DMS79 (cell line): ENCODE data around the gene VPS37B.

Experiments used
- DNase-seq: peaks from one replicate; lab custom pipeline; 2025; lab: John Stamatoyannopoulos, UW

VPS37B gene

DNA sequence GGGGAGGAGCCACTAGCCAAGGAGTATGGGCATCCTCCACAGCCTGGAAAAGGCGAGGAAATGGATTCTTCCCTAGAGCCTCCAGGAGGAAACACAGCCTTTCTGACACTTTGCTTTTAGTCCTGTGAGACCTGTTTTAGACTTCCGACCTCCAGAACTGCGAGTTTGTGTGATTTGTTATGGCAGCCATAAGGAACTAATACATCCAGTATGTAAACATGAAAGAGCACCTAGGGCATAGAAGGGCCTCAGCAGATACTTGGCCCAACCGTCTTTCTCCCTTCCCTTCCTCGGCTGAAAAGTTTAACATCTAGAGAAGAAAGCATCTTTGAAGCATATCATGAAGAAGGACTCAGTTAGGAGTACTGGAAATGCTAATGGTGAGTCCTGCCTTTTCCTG is 57.1 kb downstream of the VPS37B start:
- DNase-seq = no peak

DNA sequence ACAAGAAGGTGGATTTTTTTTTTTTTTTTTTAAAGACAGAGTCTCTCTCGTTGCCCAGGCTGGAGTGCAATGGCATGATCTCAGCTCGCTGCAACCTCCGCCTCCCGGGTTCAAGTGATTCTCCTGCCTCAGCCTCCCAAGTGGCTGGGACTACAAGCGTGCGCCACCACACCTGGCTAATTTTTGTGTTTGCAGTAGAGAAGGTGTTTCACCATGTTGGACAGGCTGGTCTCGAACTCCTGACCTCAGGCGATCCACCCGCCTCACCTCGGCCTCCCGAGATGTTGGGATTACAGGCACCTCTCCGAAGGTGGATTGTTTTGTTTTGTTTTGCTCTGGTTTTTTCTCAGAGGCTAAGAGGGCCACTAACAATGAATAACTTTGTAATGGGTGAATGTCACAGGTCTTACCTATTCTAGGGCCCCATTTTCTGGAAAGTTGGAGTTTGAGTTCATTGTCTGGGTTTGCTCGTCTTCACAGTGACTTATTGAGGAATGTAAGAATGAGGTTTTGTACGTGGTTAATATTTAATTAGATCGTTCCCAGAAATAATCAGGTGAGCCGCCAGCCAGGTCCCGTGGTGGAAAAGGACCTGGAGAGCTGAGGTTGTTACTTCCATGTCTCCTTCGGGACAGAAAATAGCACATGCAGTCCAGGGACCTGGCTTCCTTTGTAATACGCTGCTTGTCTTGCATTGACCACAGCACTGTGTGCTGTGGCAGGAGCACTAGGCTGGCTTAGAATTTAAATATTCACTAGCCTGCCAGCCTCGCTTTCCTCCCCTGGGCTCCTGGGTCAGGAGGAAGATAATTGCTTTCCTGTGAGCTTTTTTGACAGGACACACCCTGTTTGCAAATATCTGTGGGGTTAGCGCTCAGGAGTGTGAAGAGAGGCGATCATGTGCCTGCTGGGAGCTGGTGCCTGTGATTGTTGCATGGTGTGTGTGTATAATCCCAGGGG is 58.3 kb downstream of the VPS37B start:
- no peak for DNase-seq

DNA sequence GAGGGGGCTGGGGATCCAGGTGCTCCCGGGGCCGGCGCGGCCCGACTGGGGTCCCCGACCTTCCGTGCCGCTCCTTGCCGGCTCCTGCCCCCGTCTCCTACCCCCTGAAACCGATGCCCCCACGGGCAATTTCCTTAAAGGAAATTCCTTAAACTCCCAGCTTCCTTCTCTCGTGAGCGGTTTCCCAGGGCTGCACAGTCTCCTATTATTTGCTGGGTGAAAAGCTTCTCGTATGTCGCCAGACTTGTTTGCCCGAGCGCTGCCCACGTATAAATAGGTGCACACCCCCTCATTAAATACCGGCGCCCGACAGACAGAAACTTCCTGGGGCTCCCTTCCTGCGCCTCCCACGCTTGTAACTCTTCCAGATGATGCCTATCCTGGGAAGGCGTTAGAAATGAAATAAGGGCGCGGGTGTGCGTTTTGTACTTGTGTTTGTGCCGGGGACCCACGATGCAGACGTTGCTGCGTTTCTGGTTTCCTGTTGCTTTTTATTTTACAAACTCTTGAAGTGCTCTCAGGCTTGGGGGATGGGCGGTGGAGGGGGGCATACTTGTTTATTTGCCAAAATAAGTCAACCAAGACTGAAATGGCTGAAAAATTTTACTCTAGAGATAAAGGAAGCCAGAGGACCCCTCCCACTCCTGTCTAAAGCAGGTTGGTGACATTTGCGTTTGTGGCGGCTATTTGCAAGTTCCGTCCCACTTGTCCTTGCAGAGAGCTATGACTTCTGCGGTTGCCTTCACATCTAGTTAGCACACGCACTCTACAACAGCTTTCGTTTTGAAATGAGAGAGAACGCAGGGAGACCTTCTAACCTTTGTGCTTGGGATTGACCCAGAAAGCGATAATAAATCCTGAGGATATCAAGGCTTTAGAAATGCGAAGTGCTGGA is 59.6 kb downstream of the VPS37B start:
- DNase-seq = peak; percentile 45

DNA sequence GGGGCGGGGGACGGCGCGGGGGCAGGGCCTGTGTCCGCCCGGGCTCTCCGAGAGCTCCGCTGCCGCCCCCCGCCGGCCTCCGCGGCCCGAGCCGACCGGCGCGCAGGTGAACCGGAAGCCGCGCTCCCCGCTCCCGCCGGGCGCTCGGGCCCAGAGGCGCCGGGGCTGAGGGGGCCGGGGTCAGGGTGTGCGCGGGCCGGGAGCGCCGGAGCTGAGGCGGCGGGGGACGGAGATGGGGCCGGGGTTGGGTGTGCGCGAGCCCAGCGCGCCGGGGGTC is 60.2 kb downstream of the VPS37B start:
- no peak for DNase-seq

DNA sequence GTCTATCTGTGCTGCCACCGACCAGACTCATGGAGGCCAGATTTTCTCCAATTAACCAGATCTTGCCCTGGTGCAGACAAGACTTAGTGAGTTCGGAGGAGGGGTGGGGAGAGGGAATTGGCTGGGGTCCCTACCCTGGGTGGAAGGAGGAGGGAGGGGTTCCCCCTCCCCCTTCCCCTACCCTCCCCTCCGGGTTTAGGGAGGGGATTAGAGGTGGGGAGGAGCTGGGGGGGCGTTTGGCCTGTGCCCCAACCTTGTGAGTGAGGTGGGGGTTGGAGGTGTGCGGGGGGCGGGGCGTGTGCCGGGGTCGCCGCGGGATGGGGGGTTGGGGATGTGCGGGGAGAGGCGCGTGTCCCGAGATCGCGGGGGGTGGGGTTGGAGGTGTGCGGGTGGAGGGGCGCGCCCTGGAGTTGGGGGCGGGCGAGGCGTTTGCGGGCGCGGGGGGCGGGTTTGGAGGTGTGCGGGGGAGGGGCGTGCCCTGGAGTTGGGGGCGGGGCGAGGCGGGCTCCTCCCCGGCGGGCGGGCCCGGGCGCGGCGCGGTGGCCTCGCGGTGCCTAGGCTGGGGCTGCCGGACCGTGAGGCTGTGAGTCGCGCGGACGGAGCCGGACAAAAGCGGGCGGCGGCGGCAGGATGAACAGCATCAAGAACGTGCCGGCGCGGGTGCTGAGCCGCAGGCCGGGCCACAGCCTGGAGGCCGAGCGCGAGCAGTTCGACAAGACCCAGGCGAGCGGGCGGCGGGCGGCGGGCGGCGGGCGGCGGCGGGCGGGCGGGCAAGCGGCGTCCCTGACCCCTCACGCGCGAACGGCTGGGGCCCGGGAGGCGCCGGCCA is 60.8 kb downstream of the VPS37B start, which contains the start of gene HIP1R:
Gene HIP1R (plus strand): TSS at position 537 of the 829 bp plus-strand sequence. CDS start 94 bp downstream, at position 631.
- DNase-seq = peak; percentile 70

DNA sequence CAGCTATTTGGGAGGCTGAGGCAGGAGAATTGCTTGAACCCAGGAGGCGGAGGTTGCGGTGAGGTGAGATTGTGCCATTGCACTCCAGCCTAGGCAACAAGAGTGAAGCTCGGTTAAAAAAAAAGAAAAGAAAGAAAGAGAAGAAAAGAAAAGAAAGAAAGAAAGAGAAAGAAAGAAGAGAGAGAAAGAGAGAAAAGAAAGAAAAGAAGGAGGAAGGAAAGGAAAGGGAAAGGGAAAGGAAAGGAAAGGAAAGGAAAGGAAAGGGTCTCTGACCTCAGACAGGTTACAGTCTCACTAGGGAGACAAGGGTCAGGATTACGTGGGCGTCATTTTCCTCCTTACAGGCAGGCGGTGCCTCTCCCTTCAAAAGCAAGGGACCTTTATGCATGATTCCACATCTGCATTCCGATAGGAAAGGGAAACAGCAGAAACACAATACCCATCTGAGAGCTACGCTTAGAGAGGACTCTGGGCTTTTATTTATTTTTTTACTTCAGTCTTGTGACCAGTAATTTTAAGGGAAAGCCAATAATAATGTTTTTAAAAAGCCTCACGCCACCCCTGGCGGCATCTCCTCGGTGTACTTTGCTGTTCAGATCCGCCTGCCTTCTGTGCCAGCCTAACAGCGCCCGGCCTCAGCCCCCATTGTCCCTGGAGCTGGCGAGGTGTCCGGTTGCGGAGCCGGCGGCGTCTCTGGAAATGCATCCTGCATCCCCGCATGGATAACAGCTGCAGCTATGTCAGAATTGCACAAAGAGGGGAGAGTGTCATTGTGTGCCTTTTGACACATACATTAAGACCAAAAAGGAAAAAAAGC is 61.6 kb downstream of the VPS37B start:
- DNase-seq = peak; percentile 70

DNA sequence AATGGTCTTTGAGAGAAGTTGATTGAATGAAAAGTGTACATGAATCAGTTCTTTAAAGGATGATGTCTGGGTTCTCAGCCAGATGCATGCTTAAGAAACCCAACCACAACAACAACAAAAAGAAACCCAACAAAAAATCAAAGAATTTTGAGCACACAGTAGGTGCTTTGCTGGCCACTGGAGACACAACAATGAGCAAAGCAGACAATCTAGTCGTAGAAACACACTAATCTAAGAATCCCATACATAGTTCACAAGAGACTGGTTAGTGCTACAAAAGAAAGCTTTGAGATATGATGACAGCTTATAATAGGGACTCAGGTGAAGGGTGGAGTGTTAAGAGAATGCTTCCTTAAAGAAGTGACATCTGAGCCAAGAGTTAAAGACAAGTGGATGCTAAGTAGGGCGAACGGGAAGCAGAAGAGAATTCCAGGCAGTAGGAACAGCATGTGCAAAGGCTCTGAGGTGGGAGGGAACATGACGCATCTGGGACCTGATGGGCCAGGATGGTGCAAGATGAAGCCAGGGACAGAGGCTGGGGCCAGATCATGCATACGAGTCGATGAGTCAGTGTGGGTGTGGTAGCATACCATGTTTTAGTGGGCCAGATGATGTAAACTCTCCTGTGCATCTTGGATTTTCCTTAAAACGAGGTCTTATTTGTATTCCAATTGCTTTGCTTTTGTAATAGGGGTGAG is 65.3 kb downstream of the VPS37B start:
- DNase-seq = no peak

DNA sequence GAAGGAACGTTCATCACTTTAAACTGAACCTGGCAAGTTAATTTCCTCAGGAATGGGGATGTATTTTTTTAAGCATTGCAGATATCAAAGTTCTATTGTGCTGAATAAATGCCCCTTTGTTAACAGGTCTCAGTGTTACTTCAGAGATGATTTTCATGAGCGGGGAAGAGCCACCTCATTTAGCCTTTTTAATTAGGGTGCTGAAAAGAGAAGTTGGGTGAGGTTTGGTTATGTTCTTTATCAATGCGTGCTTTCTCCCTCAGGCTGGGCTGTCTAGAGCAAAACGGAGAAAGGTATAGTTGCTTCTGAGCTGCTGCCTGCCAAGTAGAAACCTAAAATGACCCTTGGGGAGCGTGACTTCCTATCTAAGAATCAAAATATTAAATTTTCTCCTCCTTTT is 68.7 kb downstream of the VPS37B start:
- no peak for DNase-seq

DNA sequence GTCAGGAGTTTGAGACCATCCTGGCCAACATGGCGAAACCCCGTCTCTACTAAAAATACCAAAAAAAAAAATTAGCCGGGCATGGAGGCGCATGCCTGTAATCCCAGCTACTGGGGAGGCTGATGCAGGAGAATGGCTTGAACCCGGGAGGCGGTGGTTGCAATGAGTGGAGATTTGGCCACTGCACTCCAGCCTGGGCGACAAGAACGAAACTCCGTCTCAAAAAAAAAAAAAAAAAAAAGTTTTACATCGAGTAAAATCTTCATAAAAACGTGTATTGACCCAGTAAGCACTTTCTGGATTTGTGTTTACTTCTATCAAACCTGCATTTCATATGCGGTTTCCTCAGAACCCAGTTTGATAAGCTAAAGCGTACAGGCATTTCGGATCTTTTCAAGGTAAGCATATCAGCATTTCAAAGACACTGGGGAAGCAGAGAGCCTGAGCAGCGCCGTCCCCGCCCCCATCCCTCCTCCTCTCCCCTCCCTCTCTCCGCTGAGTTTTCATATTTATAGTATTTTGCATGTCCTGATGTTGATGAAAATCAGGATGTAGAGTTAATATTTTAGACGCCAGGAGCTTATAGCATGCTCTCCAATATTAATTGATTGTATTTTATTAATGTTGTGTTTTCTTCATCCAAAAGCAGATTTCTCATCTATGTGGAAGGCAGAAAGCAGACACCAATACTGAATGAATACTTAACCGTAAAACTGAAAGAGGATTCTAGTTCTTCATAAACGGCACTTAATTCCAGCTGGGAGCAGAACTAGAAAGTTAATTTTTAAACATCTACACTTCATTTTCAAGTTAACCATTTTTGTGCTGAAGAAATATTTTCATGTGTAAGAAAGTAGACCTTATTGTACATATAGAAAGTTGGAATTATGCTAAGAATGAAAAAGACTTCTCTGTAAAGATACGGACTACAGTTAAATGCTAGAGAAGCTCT is 69.9 kb downstream of the VPS37B start:
- DNase-seq = no peak

DNA sequence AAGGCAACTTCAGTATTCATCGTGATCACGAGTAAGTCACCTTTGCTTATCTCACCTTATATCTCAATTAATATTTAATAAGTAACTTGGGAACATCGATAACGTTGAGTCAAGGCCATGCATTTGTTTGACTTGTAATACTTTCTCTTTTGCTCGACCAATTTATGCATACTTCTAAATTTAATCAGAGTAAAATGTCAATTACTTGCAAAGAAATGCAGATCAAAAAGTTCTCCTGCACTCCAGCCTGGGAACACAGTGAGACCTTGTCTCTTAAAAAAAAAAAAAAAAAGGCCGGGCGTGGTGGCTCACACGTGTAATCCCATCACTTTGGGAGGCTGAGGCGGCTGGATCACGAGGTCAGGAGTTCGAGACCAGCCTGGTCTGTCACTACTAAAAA is 72.5 kb downstream of the VPS37B start:
- no peak for DNase-seq

DNA sequence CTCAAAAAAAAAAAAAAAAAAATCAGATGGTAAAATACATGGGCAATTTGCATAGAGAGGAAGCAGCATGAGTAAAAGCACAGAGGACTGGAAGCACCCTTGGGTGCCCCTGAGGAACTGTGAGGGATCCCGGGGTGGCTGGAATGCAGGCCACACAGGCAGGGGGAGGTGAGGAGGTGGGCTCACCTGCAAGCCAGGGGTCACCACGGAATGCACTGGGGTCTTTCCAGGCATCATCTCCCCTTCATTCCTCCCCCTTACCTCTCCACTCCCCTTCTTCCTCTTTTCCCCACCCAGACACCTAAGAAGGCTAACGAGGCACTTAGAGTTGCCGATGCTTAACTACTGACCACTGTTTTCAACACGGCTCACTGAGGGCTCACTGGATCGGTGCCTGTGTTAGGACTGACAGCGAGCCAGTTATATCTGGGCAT is 75.1 kb downstream of the VPS37B start:
- DNase-seq = no peak

DNA sequence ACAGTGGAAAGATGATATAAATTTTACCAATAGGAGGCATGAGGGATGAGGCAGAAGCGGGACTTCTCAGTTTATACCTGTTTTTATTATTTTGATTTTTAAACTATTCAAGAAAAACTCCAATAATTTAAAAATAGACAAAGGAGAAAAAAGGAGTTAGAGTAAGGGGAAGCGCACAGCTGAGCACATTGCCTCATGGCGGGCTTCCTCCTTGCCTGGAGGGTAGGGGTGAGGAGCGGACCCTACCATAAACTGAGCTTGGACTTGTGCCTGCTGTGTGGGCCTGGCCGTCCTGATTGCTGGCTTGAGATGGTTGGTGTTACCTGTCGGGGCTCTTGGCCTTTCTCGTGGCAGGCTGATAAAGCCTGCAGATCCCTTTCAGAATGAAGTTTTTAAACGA is 75.8 kb downstream of the VPS37B start:
- DNase-seq = no peak

DNA sequence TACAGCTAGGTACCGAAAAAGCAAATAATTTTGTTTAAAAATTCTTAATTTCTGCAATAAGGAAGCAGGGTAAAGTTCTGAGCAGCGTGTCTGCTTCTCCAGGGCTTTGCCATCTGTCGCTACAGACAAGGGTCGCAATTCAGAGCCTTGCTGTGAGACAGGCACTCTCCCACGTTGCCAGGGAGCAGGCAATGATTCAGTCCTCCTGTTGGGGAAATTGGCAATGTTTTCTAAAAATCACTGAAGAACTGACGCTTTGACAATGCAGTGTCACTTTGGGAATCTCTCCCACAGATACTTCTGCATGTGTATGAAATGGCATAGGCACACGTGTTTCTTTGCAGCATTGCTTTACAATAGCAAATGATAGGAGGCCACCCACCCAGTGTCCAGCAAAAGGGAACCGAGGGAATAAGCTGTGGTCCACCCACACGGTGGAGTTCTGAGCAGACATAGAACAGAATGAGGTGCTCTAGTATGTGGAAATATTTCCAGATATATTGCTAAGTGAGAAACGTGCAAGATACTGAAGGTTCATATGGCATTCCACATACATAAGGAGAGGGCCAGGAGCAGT is 76.6 kb downstream of the VPS37B start:
- no peak for DNase-seq
